ENCODE data around the gene SLC12A8. TPM values are rescaled to one million over a fixed set of nuclear protein-coding genes. Genes with fewer than 3 reads are reported as not detected.

The SLC12A8 gene
- total RNA-seq, 1 experiment from 2014 or later, result 30.7 TPM

- H3K9me3 ChIP-seq (ENCODE audit: insufficient read depth, low read depth), result no peaks in the 10 kb centered on the region
- DNase-seq, result no peak
- no peak overlapping the region for H3K4me3 ChIP-seq
- ChIA-PET POLR2A (ENCODE audit: unreplicated experiment) (interaction anchor here (0.7 kb wide), 1 partner anchor 60 kb away, joined by 3 read pairs; no protein-coding TSS in a partner anchor), CTCF (no interaction called here)
- H3K79me2 ChIP-seq (ENCODE audit: low read depth), result no peaks in the 10 kb centered on the region
- H2AFZ ChIP-seq, result no peak overlapping the region
- intact Hi-C loops (cut with micrococcal nuclease; ENCODE audit: unreplicated experiment), result no loop called here
- H3K9me2 ChIP-seq (ENCODE audit: insufficient read depth), result no peaks in the 10 kb centered on the region
- H3K36me3 ChIP-seq (ENCODE audit: low read depth), result no peaks in the 10 kb centered on the region
- H3K27me3 ChIP-seq (ENCODE audit: insufficient read depth, low read depth), result no peaks in the 10 kb centered on the region
- no peaks in the 10 kb centered on the region for H3K4me1 ChIP-seq (replicated peaks; ENCODE audit: insufficient read depth)
- TF ChIP-seq EZH2 (IDR thresholded peaks at IDR 0.05; ENCODE audit: low read depth) (no peak), CTCF (conservative IDR thresholded peaks at IDR 0.05) (no peak)
- TSS peak; percentile 24 for BruUV-seq (replicated peaks)
- H3K4me2 ChIP-seq, result no peak overlapping the region
- no peaks in the 10 kb centered on the region; the same call in 1 of the 2 replicates for H4K20me1 ChIP-seq (ENCODE audit: insufficient read depth)
- H3K27ac ChIP-seq, result no peak overlapping the region
- no peaks in the 10 kb centered on the region for H3F3A ChIP-seq (ENCODE audit: insufficient read depth, low read depth)
Observed at GRCh38 chr3:125154110-125154509, 58.4 kb downstream of the SLC12A8 start.

- H3K4me1 ChIP-seq (replicated peaks; ENCODE audit: insufficient read depth), result no peaks in the 10 kb centered on the region
- intact Hi-C loops (cut with micrococcal nuclease; ENCODE audit: unreplicated experiment), result no loop called here
- DNase-seq, result no peak
- H3K36me3 ChIP-seq (ENCODE audit: low read depth), result no peaks in the 10 kb centered on the region
- H3K27ac ChIP-seq, result no peak overlapping the region
- no peaks in the 10 kb centered on the region for H3K27me3 ChIP-seq (ENCODE audit: insufficient read depth, low read depth)
- ChIA-PET POLR2A (ENCODE audit: unreplicated experiment) (no interaction called here), CTCF (no interaction called here)
- no peak overlapping the region for H2AFZ ChIP-seq
- H3K9me3 ChIP-seq (ENCODE audit: insufficient read depth, low read depth), result no peaks in the 10 kb centered on the region
- H3K79me2 ChIP-seq (ENCODE audit: low read depth), result no peaks in the 10 kb centered on the region
- no peaks in the 10 kb centered on the region for H3K9me2 ChIP-seq (ENCODE audit: insufficient read depth)
- TF ChIP-seq CTCF (conservative IDR thresholded peaks at IDR 0.05), result no peak
- TF ChIP-seq EZH2 (IDR thresholded peaks at IDR 0.05; ENCODE audit: low read depth), result no peak
- H3K4me3 ChIP-seq, result no peak overlapping the region
- no peaks in the 10 kb centered on the region for H3F3A ChIP-seq (ENCODE audit: insufficient read depth, low read depth)
- H3K4me2 ChIP-seq, result no peak overlapping the region
- H4K20me1 ChIP-seq (ENCODE audit: insufficient read depth), result no peaks in the 10 kb centered on the region; the same call in 1 of the 2 replicates
- no TSS peak for BruUV-seq (replicated peaks)
Observed at GRCh38 chr3:125152951-125153350, 59.6 kb downstream of the SLC12A8 start.

- Histone ChIP-seq H3K79me2 (ENCODE audit: low read depth) (no peaks in the 10 kb centered on the region), H2AFZ (no peak overlapping the region), H3K27ac (no peak overlapping the region), H3F3A (ENCODE audit: insufficient read depth, low read depth) (no peaks in the 10 kb centered on the region), H3K4me2 (no peak overlapping the region), H3K27me3 (ENCODE audit: insufficient read depth, low read depth) (no peaks in the 10 kb centered on the region), H3K36me3 (ENCODE audit: low read depth) (no peaks in the 10 kb centered on the region), H4K20me1 (ENCODE audit: insufficient read depth) (no peaks in the 10 kb centered on the region; the same call in 1 of the 2 replicates), H3K9me2 (ENCODE audit: insufficient read depth) (no peaks in the 10 kb centered on the region), H3K9me3 (ENCODE audit: insufficient read depth, low read depth) (no peaks in the 10 kb centered on the region), H3K4me3 (no peak overlapping the region), H3K4me1 (replicated peaks; ENCODE audit: insufficient read depth) (no peaks in the 10 kb centered on the region)
- no peak for TF ChIP-seq EZH2 (IDR thresholded peaks at IDR 0.05; ENCODE audit: low read depth)
- no TSS peak for BruUV-seq (replicated peaks)
- no peak for DNase-seq
- CTCF ChIA-PET, result no interaction called here
- intact Hi-C loops (cut with micrococcal nuclease; ENCODE audit: unreplicated experiment), result no loop called here
- POLR2A ChIA-PET (ENCODE audit: unreplicated experiment), result no interaction called here
Observed at GRCh38 chr3:125151916-125152315, 60.6 kb downstream of the SLC12A8 start.

GRCh38 chr3:125151442-125151817 is 61.1 kb downstream of the SLC12A8 start:
- ChIA-PET CTCF (no interaction called here), POLR2A (ENCODE audit: unreplicated experiment) (no interaction called here)
- intact Hi-C loops (cut with micrococcal nuclease; ENCODE audit: unreplicated experiment), result no loop called here

More at GRCh38 chr3:125151442-125151817, 61.1 kb downstream of the SLC12A8 start:
- Histone ChIP-seq H3K4me1 (replicated peaks; ENCODE audit: insufficient read depth) (no peaks in the 10 kb centered on the region), H3K27ac (no peak overlapping the region), H3K9me2 (ENCODE audit: insufficient read depth) (no peaks in the 10 kb centered on the region), H3F3A (ENCODE audit: insufficient read depth, low read depth) (no peaks in the 10 kb centered on the region), H3K4me2 (no peak overlapping the region), H3K36me3 (ENCODE audit: low read depth) (no peaks in the 10 kb centered on the region), H2AFZ (no peak overlapping the region), H3K4me3 (no peak overlapping the region), H4K20me1 (ENCODE audit: insufficient read depth) (no peaks in the 10 kb centered on the region; the same call in 1 of the 2 replicates), H3K27me3 (ENCODE audit: insufficient read depth, low read depth) (no peaks in the 10 kb centered on the region), H3K9me3 (ENCODE audit: insufficient read depth, low read depth) (no peaks in the 10 kb centered on the region), H3K79me2 (ENCODE audit: low read depth) (no peaks in the 10 kb centered on the region)
- TF ChIP-seq CTCF (conservative IDR thresholded peaks at IDR 0.05) (no peak), EZH2 (IDR thresholded peaks at IDR 0.05; ENCODE audit: low read depth) (no peak)
- no peak for DNase-seq
- BruUV-seq (replicated peaks), result no TSS peak

Measured in PC-9 (cell line).